Neural progenitor cell (in vitro differentiated cells): ENCODE measurements around the gene TYSND1. TPM values are rescaled to one million over a fixed set of nuclear protein-coding genes. Genes with fewer than 3 reads are reported as not detected.
"Not testable (repeated sequence)": the region's sequence is repeated elsewhere in the genome, so short reads cannot be mapped to it uniquely, and the experiment has no call there.

Source experiments
- DNase-seq: peaks from one replicate; pipeline ENCODE4 v3.0.0-alpha.2; 2016; ENCODE audit warnings: low spot score
- H2AFZ ChIP-seq: fragments of 200-600 bp; sonication (generic); replicated peaks from 2 replicates; pipeline ENCODE4 v1.6.1; 2016; ENCODE audit warnings: antibody characterized with exemption
- H3F3A ChIP-seq: fragments of 200-600 bp; sonication (generic); 2 replicates; pipeline ENCODE4 v1.6.1; 2016; ENCODE audit warnings: antibody characterized with exemption, low read depth
- H3K27ac ChIP-seq: fragments of 200-600 bp; sonication (generic); 2 replicates; pipeline ENCODE4 v1.5.1; 2016; ENCODE audit warnings: mild to moderate bottlenecking
- H3K27me3 ChIP-seq: fragments of 200-600 bp; sonication (generic); 2 replicates; pipeline ENCODE4 v1.6.1; 2016; ENCODE audit warnings: mild to moderate bottlenecking, moderate library complexity
- H3K36me3 ChIP-seq: fragments of 200-600 bp; sonication (generic); 2 replicates; pipeline ENCODE4 v1.5.1; 2016
- H3K4me1 ChIP-seq: fragments of 200-600 bp; sonication (generic); 2 replicates; pipeline ENCODE4 v1.6.1; 2016; ENCODE audit warnings: mixed run types
- H3K4me2 ChIP-seq: fragments of 200-600 bp; sonication (generic); 2 replicates; pipeline ENCODE4 v1.6.1; 2016
- H3K4me3 ChIP-seq: fragments of 200-600 bp; sonication (generic); 2 replicates; pipeline ENCODE4 v1.5.1; 2016
- H3K79me2 ChIP-seq: fragments of 200-600 bp; sonication (generic); 2 replicates; pipeline ENCODE4 v1.6.1; 2016; ENCODE audit warnings: low read depth
- H3K9ac ChIP-seq: fragments of 200-600 bp; sonication (generic); 2 replicates; pipeline ENCODE4 v1.6.1; 2016
- H3K9me3 ChIP-seq: fragments of 200-600 bp; sonication (generic); 2 replicates; pipeline ENCODE4 v1.5.1; 2016; ENCODE audit warnings: low read depth
- H4K20me1 ChIP-seq: fragments of 200-600 bp; sonication (generic); 2 replicates; pipeline ENCODE4 v1.6.1; 2016; ENCODE audit warnings: low read depth
- H3K27ac Mint-ChIP-seq: 3 replicates; pipeline ENCODE4 v1.8.0; 2021; ENCODE audit warnings: mixed read lengths
- H3K27me3 Mint-ChIP-seq: 2 replicates; pipeline ENCODE4 v1.8.0; 2022; ENCODE audit warnings: low read depth, mild to moderate bottlenecking, inconsistent platforms, moderate library complexity, mixed read lengths; ENCODE audit not compliant: insufficient read depth
- H3K36me3 Mint-ChIP-seq: 3 replicates; pipeline ENCODE4 v1.8.0; 2021; ENCODE audit warnings: mixed read lengths
- H3K4me1 Mint-ChIP-seq: 3 replicates; pipeline ENCODE4 v1.8.0; 2021; ENCODE audit warnings: mixed read lengths
- H3K4me3 Mint-ChIP-seq: 3 replicates; pipeline ENCODE4 v1.8.0; 2021; ENCODE audit warnings: mild to moderate bottlenecking, moderate library complexity, mixed read lengths
- H3K9me3 Mint-ChIP-seq: 3 replicates; pipeline ENCODE4 v1.8.0; 2020; ENCODE audit warnings: mixed read lengths
- CTCF ChIP-seq: fragments of 200-600 bp; sonication (generic); IDR thresholded peaks from 2 replicates; pipeline ENCODE4 v1.5.1; 2017; ENCODE audit warnings: antibody characterized with exemption, mild to moderate bottlenecking
- EZH2 ChIP-seq: fragments of 200-600 bp; sonication (generic); IDR thresholded peaks from 2 replicates; pipeline ENCODE4 v1.6.1; 2017; ENCODE audit warnings: antibody characterized with exemption, mild to moderate bottlenecking, moderate library complexity
- EZH2phosphoT487 ChIP-seq: fragments of 200-600 bp; sonication (generic); IDR thresholded peaks from 2 replicates; pipeline ENCODE4 v1.6.1; 2017; ENCODE audit warnings: antibody characterized with exemption
- total RNA-seq: library from RNA; depleted of rRNA; stranded (reverse); fragments of >200 nt; gene quantifications from 2 replicates; pipeline ENCODE4 v1.2.3, GENCODE V29; 2015; ENCODE audit warnings: low replicate concordance

TYSND1 gene
- total RNA-seq, 1 donor from 2014 or later: 7.7 TPM

GRCh38 chr10:70186090-70186489 lies 39.6 kb upstream of the TYSND1 start:
- Mint-ChIP-seq H3K27ac (no peak overlapping the region), H3K27me3 (peaks cover 6% of the 10 kb centered on the region), H3K4me1 (no peaks in the 10 kb centered on the region), H3K36me3 (no peaks in the 10 kb centered on the region), H3K4me3 (no peak overlapping the region), H3K9me3 (no peaks in the 10 kb centered on the region)
- no peak for TF ChIP-seq CTCF
- TF ChIP-seq EZH2: no peak
- TF ChIP-seq EZH2phosphoT487: no peak
- no peaks in the 10 kb centered on the region for H3K36me3 ChIP-seq
- no peak overlapping the region for H2AFZ ChIP-seq
- H3K4me3 ChIP-seq: no peak overlapping the region
- no peak for DNase-seq
- peaks cover 29% of the 10 kb centered on the region for H3K27me3 ChIP-seq
- H3K9me3 ChIP-seq: no peaks in the 10 kb centered on the region
- H3K79me2 ChIP-seq: no peaks in the 10 kb centered on the region
- H3K27ac ChIP-seq: no peak overlapping the region
- H3K9ac ChIP-seq: no peak overlapping the region
- no peaks in the 10 kb centered on the region for H3K4me1 ChIP-seq
- H4K20me1 ChIP-seq: no peaks in the 10 kb centered on the region
- no peak overlapping the region for H3K4me2 ChIP-seq
- H3F3A ChIP-seq: no peaks in the 10 kb centered on the region

GRCh38 chr10:70183304-70183703 lies 36.8 kb upstream of the TYSND1 start:
- TF ChIP-seq EZH2 (no peak), CTCF (no peak), EZH2phosphoT487 (no peak)
- Histone ChIP-seq H3K9ac (no peak overlapping the region), H3K36me3 (no peaks in the 10 kb centered on the region)

GRCh38 chr10:70179209-70179608 lies 32.7 kb upstream of the TYSND1 start:
- H3K4me1 Mint-ChIP-seq, H3K4me3 Mint-ChIP-seq, H3K9me3 ChIP-seq, DNase-seq, H3F3A ChIP-seq, H3K9ac ChIP-seq, H3K79me2 ChIP-seq, H3K36me3 ChIP-seq, H4K20me1 ChIP-seq, H3K27ac Mint-ChIP-seq, H3K4me2 ChIP-seq, H3K9me3 Mint-ChIP-seq, H3K4me3 ChIP-seq, H2AFZ ChIP-seq, H3K27me3 Mint-ChIP-seq, H3K4me1 ChIP-seq, H3K27ac ChIP-seq, H3K36me3 Mint-ChIP-seq: not testable (repeated sequence)
- H3K27me3 ChIP-seq: peaks cover 15% of the 10 kb centered on the region

More at GRCh38 chr10:70183304-70183703, 36.8 kb upstream of the TYSND1 start:
- Histone ChIP-seq H3K4me3 (no peak overlapping the region), H3K27me3 (peaks cover 29% of the 10 kb centered on the region), H3K4me1 (no peaks in the 10 kb centered on the region), H3K79me2 (no peaks in the 10 kb centered on the region), H2AFZ (no peak overlapping the region), H3K27ac (no peak overlapping the region), H3F3A (no peaks in the 10 kb centered on the region), H3K9me3 (no peaks in the 10 kb centered on the region), H4K20me1 (no peaks in the 10 kb centered on the region), H3K4me2 (no peak overlapping the region)
- Mint-ChIP-seq H3K4me3 (no peak overlapping the region), H3K9me3 (peaks cover 7% of the 10 kb centered on the region), H3K36me3 (no peaks in the 10 kb centered on the region), H3K27me3 (peaks cover 7% of the 10 kb centered on the region), H3K27ac (no peak overlapping the region), H3K4me1 (no peaks in the 10 kb centered on the region)
- DNase-seq: peak; percentile 34

GRCh38 chr10:70178139-70178725 lies 31.7 kb upstream of the TYSND1 start:
- TF ChIP-seq CTCF (no peak), EZH2 (no peak), EZH2phosphoT487 (no peak)
- H3K27ac ChIP-seq: no peak overlapping the region

More at GRCh38 chr10:70178139-70178725, 31.7 kb upstream of the TYSND1 start:
- no peak overlapping the region for H3K27ac Mint-ChIP-seq
- no peaks in the 10 kb centered on the region for H3K36me3 Mint-ChIP-seq
- Histone ChIP-seq H4K20me1 (no peaks in the 10 kb centered on the region), H3K79me2 (no peaks in the 10 kb centered on the region), H2AFZ (no peak overlapping the region), H3K36me3 (no peaks in the 10 kb centered on the region), H3K4me2 (no peak overlapping the region), H3K9me3 (no peaks in the 10 kb centered on the region), H3K9ac (no peak overlapping the region), H3K27me3 (peaks cover 7% of the 10 kb centered on the region), H3F3A (no peaks in the 10 kb centered on the region), H3K4me1 (no peaks in the 10 kb centered on the region), H3K4me3 (no peak overlapping the region)
- peaks cover 7% of the 10 kb centered on the region for H3K9me3 Mint-ChIP-seq
- DNase-seq: no peak
- peaks cover 8% of the 10 kb centered on the region for H3K27me3 Mint-ChIP-seq
- H3K4me1 Mint-ChIP-seq: peaks cover 2% of the 10 kb centered on the region
- H3K4me3 Mint-ChIP-seq: no peak overlapping the region
